NT2/D1 (cell line): ENCODE results near the gene MUC2.

Experiments
- SUZ12 ChIP-seq: IDR thresholded peaks from 2 replicates; pipeline ENCODE4 v1.6.1; 2011; ENCODE audit not compliant: insufficient read length, insufficient read depth; ENCODE audit errors: extremely low read depth
- ZNF274 ChIP-seq: IDR thresholded peaks from 2 replicates; pipeline ENCODE4 v1.6.1; 2011; ENCODE audit warnings: mild to moderate bottlenecking, low read depth, low read length

DNA sequence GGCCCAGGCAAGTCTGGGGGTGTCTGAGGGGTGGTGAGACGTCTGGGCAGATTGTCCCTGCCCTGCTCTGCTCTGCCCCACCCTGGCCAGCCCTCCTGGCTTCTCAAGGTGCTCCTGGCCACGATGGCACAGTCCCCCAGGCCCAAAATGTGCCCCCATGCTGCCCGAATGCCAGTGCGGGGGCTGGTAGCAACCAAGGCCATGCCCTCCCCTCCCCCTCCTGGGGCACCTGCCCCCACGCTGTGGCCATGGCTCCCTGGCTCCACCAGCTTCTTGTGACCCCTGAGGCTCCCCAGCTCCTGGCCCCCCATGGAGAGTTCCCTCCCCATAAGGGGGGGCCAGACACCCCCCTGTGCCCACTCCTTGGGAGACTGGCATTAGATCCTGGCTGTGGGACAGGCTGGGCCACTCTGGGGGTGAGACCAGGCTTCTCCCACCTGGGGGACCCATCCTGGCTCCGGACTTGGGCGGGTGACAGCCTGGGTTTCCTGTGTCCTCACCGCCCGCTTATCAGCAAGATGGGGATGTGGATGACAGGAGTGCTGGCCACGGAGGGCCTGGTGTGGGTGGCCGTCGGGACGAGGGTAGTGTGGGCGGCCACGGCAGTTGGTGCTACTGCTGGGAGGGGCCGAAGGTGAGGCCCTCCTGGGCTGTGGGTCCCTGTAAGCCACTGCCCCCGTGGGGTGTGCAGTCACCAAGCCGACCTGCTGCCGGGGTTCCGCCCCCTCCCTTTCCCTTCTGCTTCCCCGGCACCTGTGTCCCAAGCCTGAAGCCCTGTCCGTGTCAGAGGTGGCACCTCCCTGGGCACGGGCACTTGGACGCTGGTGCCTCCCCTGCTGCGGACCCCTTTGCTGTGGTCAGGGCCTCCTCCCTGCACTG is 22.3 kb upstream of the MUC2 start:
- TF ChIP-seq SUZ12 (no peak), ZNF274 (no peak)
